ENCODE measurements around the gene PPM1F.
"Not testable (repeated sequence)": the region's sequence is repeated elsewhere in the genome, so short reads cannot be mapped to it uniquely, and the experiment has no call there.

Gene PPM1F

DNA sequence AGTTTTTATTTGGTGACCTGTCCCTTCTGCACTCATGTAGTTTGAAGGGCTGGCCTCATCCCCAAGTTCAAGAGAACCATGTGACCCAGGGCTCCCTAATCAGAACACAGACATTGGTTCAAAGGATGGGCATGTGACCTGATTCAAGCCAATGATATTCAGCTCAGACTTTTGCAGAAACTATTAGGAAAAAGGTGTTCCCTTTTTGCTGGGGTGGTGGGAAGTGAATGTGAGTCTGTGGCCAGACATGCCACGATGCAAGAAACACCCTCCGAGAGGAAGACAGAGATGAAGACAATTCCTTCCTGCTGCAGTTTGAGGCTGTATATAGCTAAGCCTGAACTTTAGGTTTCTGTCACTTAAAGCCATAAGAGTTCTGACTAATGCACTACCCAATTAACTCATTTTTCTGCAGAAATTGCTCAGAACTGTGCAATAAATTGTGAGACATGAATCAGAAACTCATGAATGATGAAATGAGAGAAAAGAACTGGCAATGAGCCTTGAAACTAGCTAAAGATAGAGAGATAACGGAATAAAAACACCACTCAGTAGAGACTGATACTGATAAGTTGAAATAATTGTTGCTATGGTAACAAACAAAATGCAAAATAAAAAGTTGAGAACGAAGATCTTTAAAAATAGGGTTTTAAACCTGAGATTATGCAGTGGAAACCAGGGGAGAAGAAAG is 76.0 kb downstream of the PPM1F start:
- FAIRE-seq = no peak
- no peak for DNase-seq (ENCODE audit: insufficient read length, low spot score)
- TF ChIP-seq POLR2A (IDR thresholded peaks at IDR 0.05; ENCODE audit: low read depth, low read length) = no peak

DNA sequence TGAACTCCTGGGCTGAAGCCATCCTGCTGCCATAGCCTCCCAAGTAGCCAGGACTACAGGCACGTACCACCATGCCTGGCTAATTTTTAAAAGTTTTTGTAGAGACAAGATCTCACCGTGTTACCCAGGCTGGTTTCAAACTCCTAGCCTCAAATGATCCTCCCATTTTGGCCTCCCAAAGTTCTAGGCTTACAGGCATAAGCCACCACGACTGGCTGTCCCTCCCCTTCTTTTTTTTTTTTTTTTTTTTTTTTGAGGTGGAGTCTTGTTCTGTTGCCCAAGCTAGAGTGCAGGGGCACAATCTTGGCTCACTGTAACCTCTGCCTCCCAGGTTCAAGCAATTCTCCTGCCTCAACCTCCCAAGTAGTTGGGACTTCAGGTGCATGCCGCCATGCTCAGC is 77.7 kb downstream of the PPM1F start:
- not testable (repeated sequence) for FAIRE-seq; DNase-seq (ENCODE audit: insufficient read length, low spot score)

DNA sequence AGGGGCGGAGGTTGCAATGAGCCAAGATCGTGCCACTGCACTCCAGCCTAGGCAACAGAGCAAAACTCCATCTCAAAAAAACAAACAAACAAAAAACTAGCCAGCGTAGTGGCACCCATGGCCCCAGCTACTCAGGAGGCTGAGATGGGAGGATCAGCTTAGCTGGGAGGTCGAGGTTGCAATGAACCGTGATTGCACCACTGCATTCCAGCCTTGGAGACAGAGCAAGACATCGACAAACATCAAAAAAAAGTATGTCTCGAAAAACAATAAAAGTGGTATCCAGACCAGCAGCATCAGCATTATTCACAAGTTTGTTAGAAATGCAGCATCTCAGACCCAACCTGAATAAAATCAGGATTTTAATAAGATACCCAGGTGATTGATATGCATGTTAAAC is 79.0 kb downstream of the PPM1F start:
- FAIRE-seq = no peak
- TF ChIP-seq POLR2A (IDR thresholded peaks at IDR 0.05; ENCODE audit: low read depth, low read length) = no peak
- DNase-seq (ENCODE audit: insufficient read length, low spot score) = no peak

DNA sequence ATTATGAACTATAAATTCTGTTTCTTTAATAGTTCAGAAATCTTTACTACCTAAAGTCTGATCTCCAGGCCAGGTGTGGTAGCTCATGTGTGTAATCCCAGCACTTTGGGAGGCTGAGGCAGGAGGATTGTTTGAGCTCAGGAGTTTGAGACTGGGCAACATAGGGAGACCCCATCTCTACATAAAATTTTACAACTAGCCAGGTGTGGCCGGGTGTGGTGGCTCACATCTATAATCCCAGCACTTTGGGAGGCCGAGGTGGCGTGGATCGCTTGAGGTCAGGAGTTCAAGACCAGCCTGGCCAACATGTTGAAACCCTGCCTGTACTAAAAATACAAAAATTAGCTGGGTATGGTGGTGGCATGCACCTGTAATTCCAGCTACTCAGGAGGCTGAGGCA is 79.9 kb downstream of the PPM1F start:
- not testable (repeated sequence) for FAIRE-seq

More for the DNA sequence above, 79.9 kb downstream of the PPM1F start:
- DNase-seq (ENCODE audit: insufficient read length, low spot score) = not testable (repeated sequence)

Data from H54 (cell line).